Retinal pigment epithelial cell (primary cell): Measurements from ENCODE around the gene FAM53B.

Experiments used
- DNase-seq: peaks from one replicate; pipeline ENCODE4 v3.0.0-alpha.2; 2010; ENCODE audit warnings: low read depth
- H3K4me3 ChIP-seq: 2 replicates; pipeline ENCODE4 v1.5.1; 2011; ENCODE audit warnings: mild to moderate bottlenecking, low read length, control low read depth, moderate library complexity
- TF ChIP-seq, protein P1 (sequence below): conservative IDR thresholded peaks from 2 replicates; pipeline ENCODE4 v1.5.1; 2011; ENCODE audit warnings: low read depth, low read length, control low read depth, inconsistent platforms

Gene FAM53B

DNA sequence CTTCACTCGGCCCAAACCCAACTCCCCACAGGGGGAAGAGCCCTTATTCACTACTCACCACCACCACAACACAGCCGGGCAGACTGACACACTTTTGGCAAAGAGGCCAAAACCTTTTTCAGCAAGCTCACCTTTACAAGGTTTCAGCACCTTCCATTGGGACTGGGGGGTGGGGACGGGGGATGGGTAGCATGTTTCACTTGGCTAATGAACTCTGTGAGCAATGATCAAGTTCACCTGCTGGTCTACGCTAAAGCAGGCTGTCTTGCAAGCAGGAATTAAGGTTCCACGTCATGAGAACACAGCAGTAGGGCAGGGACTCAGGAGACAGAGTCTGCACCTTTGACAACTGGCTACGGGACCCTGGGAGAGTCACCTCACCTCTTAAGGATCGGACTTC lies 7.0 kb downstream of the FAM53B start:
- no peak for DNase-seq
- no peak overlapping the region for H3K4me3 ChIP-seq
- TF ChIP-seq, protein P1, sequence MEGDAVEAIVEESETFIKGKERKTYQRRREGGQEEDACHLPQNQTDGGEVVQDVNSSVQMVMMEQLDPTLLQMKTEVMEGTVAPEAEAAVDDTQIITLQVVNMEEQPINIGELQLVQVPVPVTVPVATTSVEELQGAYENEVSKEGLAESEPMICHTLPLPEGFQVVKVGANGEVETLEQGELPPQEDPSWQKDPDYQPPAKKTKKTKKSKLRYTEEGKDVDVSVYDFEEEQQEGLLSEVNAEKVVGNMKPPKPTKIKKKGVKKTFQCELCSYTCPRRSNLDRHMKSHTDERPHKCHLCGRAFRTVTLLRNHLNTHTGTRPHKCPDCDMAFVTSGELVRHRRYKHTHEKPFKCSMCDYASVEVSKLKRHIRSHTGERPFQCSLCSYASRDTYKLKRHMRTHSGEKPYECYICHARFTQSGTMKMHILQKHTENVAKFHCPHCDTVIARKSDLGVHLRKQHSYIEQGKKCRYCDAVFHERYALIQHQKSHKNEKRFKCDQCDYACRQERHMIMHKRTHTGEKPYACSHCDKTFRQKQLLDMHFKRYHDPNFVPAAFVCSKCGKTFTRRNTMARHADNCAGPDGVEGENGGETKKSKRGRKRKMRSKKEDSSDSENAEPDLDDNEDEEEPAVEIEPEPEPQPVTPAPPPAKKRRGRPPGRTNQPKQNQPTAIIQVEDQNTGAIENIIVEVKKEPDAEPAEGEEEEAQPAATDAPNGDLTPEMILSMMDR: no peak

DNA sequence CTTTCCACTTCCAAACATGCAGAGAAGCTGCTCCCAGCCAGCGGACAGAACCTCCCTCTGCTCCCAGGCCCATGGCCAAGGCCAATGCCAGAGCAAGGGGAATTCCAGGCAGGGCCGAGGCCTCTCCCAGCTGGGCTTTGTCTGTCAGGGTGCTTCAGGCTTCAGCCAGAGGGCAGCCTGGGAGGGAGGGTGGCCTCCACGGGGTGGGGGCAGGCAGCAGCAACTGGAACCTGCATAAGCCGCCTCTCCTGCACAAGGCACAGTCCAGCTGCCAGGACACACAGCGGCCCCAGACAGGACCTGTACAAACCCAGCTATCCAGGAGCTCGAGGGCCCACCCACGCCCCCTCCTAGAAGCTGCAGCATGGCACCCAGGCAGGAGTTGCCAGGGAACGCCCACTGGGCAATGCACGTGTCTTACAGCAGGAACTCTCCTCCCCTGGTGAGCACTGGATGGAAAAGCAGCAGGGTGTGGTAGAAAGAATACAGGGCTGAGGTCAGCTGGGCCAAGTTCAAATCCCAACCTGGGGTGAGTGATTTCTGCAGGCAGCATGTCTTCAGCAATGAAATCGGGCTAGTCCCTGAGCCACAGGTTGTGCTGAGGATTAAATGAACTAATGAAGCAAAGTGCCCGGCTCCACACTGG lies 7.6 kb downstream of the FAM53B start:
- no peak overlapping the region for H3K4me3 ChIP-seq
- TF ChIP-seq, protein P1: no peak
- no peak for DNase-seq

DNA sequence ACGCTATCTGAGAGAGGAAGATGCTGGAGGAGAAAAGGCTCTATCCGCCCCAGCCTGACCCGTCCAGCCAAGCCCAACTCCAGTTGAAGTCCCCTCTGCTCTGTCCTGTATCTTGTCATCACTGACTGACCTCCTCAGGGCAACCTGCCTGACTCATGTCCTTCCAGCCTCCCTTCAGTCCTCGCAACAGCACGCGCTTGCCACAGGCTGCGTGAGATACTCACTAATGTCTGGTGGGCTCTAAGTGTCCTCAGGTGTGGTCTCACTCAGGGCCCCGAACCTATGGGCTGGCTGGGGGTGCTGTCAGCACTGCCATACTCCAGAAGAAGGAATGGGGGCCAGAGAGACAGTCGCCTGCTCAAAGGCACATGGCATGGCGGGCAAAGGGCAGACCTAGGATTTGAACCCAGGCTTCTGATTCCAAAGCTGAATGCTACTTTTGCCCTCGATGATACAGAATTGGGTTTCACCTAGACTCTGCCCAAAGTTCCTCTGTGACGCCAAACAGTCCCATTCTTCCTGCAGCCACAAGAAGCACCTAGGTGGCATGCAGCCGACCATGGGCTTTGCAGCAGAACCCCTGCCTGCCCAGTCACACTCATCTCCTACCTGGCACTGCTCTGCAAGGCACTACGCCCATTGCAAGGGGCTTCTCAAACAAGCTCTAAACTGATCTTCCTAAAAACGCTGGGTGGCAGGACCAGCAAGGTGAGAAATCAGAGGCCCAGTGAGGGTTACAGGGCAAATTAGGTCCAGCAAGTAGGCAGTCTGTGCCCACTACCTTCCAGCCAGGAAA lies 8.5 kb downstream of the FAM53B start:
- DNase-seq: no peak
- no peak overlapping the region for H3K4me3 ChIP-seq
- TF ChIP-seq, protein P1: no peak

DNA sequence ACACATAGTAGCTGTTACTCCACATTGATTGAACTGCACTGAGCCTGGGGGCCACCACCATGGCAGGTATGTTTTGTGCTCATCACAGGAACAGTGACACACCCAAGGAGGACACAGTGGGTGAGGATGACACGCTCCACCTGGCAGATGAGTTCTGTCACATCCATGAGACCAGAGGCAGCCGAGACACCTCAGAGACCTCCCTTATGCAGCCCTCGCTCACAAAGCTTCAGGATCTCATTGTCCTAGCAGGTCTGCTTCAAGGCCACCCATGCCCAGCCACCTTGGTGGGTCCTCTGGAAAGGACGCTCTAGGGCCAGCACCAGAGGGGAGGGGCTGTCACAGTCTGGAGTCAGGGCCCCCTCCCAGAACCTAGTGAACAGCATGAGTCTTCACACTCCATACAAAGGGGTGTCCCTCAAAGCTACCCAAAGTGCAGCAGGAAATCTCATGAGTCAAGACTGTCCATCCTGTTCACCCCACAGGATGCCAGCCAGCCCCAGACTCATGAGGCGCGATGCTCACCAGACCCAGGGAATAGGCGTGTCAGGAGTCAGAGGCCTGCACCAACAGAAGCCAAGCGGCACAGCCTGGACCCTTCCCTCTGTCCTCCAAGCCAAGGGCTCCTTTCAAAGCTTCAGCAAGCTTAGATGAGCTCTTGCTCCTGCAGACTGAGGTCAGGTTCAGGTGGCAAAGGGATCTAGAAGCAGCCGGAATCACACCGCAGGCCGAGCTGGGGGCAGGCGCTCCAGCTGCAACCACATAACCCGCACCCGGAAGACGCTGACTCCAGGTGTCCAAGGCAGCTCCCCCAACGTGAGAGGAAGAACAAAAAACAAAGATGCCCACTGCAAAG lies 9.6 kb downstream of the FAM53B start:
- TF ChIP-seq, protein P1: no peak
- DNase-seq: no peak
- no peak overlapping the region for H3K4me3 ChIP-seq

DNA sequence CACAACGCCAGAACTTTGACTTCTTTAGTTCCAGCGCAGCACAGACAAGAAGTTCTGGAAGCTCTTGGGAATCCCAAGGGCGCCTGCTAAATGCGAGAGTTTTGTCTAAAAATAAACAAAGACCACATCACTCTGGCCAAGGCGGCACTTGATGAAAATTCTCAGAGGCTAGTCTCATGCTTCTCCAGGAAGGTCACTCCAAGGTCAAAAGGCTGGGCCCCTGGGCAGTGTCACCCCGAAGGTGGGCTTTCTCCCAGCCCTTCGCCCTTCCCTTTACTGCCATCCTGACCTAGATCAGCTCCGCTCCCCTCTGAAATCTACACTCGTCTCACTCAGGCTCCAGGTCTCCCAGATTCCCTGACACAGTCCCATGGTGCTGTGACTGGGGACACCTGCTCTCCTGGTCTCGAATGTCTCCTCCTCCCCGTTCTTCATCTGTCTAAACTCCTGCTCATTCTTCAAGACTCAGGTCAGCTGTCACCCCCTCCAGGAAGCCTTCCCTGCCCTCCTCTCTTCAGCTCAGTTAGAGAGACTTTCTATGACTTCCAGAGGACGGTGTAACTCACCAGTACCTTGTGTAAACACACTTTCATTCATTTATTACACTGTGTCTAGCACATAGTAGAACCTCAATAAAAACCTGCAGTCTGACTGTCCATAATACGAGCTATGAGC lies 10.5 kb downstream of the FAM53B start:
- no peak overlapping the region for H3K4me3 ChIP-seq
- TF ChIP-seq, protein P1: no peak
- DNase-seq: no peak

DNA sequence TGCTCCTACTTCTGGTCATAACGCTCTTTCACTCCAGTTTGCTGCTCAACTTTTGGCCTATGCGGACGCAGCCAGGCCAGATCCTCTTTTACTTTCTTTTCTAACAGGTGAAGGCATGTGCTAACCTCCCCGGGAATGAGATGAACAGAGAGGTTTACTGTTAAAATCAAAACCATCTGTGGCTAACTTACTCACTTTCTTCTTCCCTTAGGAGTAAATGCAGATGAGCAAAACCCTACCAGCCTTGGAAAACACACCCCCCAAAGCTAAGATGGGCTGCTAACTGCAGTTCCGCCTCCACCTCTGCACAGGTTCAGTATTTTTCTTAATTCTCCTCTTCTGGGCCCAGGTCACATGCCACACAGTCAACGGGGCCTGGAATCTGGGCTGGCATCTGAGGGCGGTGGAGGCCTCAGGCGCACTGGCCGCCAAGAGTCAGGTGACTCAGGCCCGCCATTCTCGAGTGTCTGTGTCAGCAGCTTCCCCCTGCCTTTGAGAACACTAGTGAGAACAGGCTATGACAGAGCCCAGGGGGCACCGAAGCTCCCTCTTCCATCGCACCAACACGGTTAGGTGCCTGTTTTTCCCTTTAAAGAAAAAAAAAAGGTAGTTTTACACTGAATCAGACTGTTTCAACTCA lies 11.1 kb downstream of the FAM53B start:
- TF ChIP-seq, protein P1: no peak
- H3K4me3 ChIP-seq: no peak overlapping the region
- no peak for DNase-seq
